ENCODE results near the gene RSPRY1. TPM values are rescaled to one million over a fixed set of nuclear protein-coding genes. Genes with fewer than 3 reads are reported as not detected.

RSPRY1 gene
- total RNA-seq, 1 donor from 2014 or later: 14.0 TPM

DNA sequence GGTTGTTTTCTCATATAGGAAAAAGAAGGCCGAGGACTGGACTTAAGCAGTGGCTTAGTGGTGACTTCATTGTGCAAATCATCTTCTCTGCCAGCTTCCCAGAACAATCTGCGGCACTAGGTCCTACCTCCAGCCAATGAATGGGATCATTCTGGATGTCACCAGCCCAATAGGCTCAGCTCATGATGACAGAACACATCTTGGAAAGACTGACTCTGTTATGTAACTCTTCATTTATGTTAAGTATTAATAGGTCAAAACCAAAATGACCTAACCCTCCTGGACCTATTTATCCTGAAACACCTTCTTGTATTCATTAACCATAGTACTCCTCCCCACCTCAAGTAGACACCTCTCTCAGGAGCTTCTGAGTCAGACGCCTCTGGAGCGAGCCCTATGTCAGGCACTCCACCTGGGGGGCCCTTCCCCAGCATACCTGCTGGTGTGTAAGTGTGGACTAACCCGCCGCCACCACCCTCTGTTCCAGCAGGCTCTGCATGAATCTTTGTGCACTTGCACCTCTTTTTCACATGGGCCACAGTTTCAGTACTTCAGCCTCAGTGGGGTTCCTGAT, 66.1 kb downstream of the RSPRY1 start:
- Histone ChIP-seq H3K27ac (replicated peaks) (no peak overlapping the region), H3K4me1 (peaks cover 2% of the 10 kb centered on the region), H3K9me3 (replicated peaks) (no peaks in the 10 kb centered on the region), H3K4me3 (no peak overlapping the region), H3K36me3 (peaks cover 100% of the 10 kb centered on the region), H3K27me3 (ENCODE audit: low read depth) (no peaks in the 10 kb centered on the region)
- no peak for DNase-seq
- TF ChIP-seq, protein P1, sequence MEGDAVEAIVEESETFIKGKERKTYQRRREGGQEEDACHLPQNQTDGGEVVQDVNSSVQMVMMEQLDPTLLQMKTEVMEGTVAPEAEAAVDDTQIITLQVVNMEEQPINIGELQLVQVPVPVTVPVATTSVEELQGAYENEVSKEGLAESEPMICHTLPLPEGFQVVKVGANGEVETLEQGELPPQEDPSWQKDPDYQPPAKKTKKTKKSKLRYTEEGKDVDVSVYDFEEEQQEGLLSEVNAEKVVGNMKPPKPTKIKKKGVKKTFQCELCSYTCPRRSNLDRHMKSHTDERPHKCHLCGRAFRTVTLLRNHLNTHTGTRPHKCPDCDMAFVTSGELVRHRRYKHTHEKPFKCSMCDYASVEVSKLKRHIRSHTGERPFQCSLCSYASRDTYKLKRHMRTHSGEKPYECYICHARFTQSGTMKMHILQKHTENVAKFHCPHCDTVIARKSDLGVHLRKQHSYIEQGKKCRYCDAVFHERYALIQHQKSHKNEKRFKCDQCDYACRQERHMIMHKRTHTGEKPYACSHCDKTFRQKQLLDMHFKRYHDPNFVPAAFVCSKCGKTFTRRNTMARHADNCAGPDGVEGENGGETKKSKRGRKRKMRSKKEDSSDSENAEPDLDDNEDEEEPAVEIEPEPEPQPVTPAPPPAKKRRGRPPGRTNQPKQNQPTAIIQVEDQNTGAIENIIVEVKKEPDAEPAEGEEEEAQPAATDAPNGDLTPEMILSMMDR (IDR thresholded peaks at IDR 0.05; ENCODE audit: borderline replicate concordance): no peak
- intact Hi-C loops (cut with micrococcal nuclease): no loop called here

DNA sequence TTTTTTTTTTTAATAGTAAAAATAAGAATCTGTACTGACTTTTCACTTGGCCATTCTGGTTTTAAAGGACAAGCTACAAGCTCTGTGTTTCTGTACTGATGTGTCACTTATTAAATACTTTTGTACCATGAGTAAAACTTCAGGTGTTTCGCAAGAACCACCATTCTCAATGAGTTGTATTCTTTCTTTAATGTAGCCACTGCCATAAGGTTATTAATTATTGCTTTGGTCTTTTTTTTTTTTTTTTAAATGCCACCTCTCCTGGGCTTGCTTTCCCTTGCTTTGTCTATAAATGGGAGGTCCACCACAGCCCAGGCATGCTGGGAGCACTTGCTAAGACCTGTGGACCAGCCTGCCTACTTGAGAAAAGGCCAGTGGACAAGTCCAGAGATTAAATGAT, 67.3 kb downstream of the RSPRY1 start:
- peaks cover 88% of the 10 kb centered on the region for H3K36me3 ChIP-seq
- TF ChIP-seq, protein P1 (IDR thresholded peaks at IDR 0.05; ENCODE audit: borderline replicate concordance): no peak
- no peak overlapping the region for H3K4me3 ChIP-seq
- H3K27ac ChIP-seq (replicated peaks): no peak overlapping the region
- no peaks in the 10 kb centered on the region for H3K27me3 ChIP-seq (ENCODE audit: low read depth)
- H3K4me1 ChIP-seq: no peaks in the 10 kb centered on the region
- intact Hi-C loops (cut with micrococcal nuclease): no loop called here
- H3K9me3 ChIP-seq (replicated peaks): no peaks in the 10 kb centered on the region
- no peak for DNase-seq

DNA sequence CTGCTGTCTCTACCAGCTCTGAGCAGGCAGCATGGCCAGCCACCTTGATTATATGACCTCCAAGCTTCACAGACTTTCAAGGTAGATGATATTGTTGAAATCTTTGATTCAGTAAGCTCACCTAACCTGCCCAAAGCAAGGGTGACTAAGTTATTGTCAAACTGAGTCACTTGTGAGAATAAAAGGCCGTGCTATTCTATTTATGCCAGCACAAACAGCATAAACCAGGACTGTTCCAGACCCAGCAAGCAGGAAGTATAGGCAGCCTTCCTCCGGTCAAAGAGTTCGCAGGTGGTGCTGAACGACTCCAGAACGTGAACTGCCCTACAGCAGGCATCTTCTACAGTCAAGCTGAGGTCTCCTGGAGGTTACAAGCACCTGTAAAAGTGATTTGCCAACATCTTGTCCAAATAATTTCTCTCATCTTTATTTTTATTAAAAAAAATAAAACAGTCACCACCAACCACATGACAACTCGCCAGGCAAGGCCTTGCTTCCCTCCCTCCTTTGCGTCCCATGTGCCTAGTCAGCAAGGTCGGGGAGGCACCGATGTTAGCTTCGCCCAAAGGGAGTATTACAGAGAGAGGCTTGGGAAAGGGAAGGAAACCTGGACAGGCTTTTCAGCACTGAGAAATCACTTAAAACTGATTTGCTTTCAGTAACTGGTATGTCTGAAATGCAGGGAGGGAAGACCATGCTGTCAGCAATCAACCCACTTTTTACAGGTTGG, 69.7 kb downstream of the RSPRY1 start:
- peaks cover 64% of the 10 kb centered on the region for H3K36me3 ChIP-seq
- H3K9me3 ChIP-seq (replicated peaks): no peaks in the 10 kb centered on the region
- H3K4me3 ChIP-seq: no peak overlapping the region
- TF ChIP-seq, protein P1 (IDR thresholded peaks at IDR 0.05; ENCODE audit: borderline replicate concordance): no peak
- intact Hi-C loops (cut with micrococcal nuclease): no loop called here
- H3K27ac ChIP-seq (replicated peaks): no peak overlapping the region
- DNase-seq: no peak
- peaks cover 11% of the 10 kb centered on the region for H3K4me1 ChIP-seq
- no peaks in the 10 kb centered on the region for H3K27me3 ChIP-seq (ENCODE audit: low read depth)

DNA sequence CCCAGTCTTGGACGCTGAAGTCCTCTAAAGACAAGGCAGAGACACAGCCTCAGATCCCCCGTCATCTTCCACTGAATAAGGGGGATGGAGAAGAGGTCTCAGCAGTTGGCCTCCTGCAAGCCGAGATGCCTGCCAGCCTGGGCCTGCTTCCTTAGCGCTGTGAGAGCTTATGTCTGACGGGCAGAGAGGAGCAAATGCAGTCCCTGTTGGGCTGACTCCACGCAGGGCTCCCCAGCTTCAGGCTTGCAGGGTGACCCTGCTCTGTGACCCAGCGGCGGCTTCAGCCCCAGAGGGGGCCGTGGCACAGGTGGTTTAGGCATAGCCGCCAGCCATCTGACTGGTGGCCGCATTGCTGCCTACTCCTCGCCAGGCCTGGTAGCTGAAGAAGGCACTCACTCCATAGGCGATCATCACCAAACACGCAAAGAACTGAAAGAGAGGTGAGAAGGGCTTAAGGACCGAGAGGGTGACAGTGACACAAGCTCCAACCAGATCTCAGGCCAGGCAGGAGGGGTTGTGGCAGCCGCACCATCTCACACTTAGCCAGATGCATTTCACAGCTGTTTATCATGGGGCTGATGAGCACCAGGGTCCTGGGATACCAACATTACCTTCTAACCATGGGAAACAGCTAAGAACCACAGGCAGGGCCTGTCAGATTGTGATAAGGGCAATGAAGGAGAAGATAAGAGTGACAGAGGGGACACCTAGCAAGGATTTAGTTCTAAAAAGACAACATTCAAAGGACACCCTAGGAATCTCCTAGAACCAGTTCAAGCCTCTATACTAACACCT, 70.7 kb downstream of the RSPRY1 start:
- Histone ChIP-seq H3K27me3 (ENCODE audit: low read depth) (no peaks in the 10 kb centered on the region), H3K27ac (replicated peaks) (no peak overlapping the region), H3K36me3 (peaks cover 54% of the 10 kb centered on the region), H3K4me1 (peaks cover 17% of the 10 kb centered on the region), H3K4me3 (no peak overlapping the region), H3K9me3 (replicated peaks) (no peaks in the 10 kb centered on the region)
- TF ChIP-seq, protein P1 (IDR thresholded peaks at IDR 0.05; ENCODE audit: borderline replicate concordance): no peak
- DNase-seq: no peak
- intact Hi-C loops (cut with micrococcal nuclease): no loop called here

DNA sequence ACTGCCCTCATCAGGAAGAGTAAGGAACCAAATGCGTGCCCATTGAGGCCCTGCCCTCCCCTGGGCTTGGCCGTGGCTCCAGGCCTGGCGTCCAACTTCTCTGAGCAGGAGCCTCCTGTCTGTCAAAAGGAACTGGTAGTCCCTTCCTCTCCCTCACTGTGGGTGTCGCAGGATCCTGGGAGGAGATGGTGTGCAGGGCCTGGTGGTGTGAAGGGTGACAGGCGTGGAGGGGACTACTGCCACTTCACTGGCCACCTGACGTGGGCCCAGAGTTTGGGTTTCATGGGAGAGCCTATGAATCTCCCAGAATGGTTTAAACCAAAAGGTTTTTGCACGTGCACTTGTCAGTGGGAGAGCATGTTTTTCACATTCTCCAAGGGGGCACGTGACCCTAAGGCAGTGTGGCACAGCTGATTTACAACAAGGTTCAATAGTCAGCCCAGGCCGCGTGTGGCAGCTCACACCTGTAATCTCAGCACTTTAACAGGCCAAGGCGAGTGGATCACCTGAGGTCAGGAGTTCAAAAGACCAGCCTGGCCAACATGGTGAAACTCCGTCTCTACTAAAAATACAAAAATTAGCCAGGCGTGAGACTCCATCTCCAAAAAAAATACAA, 71.4 kb downstream of the RSPRY1 start:
- intact Hi-C loops (cut with micrococcal nuclease): no loop called here
- no peaks in the 10 kb centered on the region for H3K27me3 ChIP-seq (ENCODE audit: low read depth)
- H3K4me1 ChIP-seq: peaks cover 17% of the 10 kb centered on the region
- no peak overlapping the region for H3K27ac ChIP-seq (replicated peaks)
- no peak overlapping the region for H3K4me3 ChIP-seq
- H3K36me3 ChIP-seq: peaks cover 47% of the 10 kb centered on the region
- no peaks in the 10 kb centered on the region for H3K9me3 ChIP-seq (replicated peaks)
- no peak for DNase-seq
- TF ChIP-seq, protein P1 (IDR thresholded peaks at IDR 0.05; ENCODE audit: borderline replicate concordance): no peak

Data from left ventricle myocardium inferior (tissue), 1 donor.